Stimulated activated naive CD4-positive, alpha-beta T cell treated with Interleukin-2 at 50 U/mL for 16 hours (primary cell): ENCODE data around the gene ITPR1.

Experiments
- DNase-seq: peaks from one replicate; lab custom pipeline; 2025; lab: John Stamatoyannopoulos, UW

ITPR1 gene

GRCh38 chr3:4491855-4492207, 1.3 kb upstream of the ITPR1 start:
- DNase-seq = no peak

GRCh38 chr3:4492208-4493013, 737 bp upstream of the ITPR1 start:
- DNase-seq = peak; percentile 37

- DNase-seq = no peak
Measured at GRCh38 chr3:4493941-4494894, 1.1 kb downstream of the ITPR1 start.

- DNase-seq = no peak
Measured at GRCh38 chr3:4494895-4495264, 1.7 kb downstream of the ITPR1 start.

- DNase-seq = no peak
Measured at GRCh38 chr3:4495294-4496086, 2.3 kb downstream of the ITPR1 start.

GRCh38 chr3:4496087-4496452, 2.9 kb downstream of the ITPR1 start:
- DNase-seq = no peak

- DNase-seq = no peak
Measured at GRCh38 chr3:4497005-4497692, 4.0 kb downstream of the ITPR1 start.

GRCh38 chr3:4497843-4498324, 4.7 kb downstream of the ITPR1 start:
- DNase-seq = no peak

GRCh38 chr3:4498446-4498845, 5.3 kb downstream of the ITPR1 start:
- no peak for DNase-seq

GRCh38 chr3:4501437-4501836, 8.3 kb downstream of the ITPR1 start:
- no peak for DNase-seq

- no peak for DNase-seq
Measured at GRCh38 chr3:4501927-4502326, 8.8 kb downstream of the ITPR1 start.

- DNase-seq = no peak
Measured at GRCh38 chr3:4503050-4503449, 9.9 kb downstream of the ITPR1 start.

- DNase-seq = no peak
Measured at GRCh38 chr3:4504340-4505261, 11.5 kb downstream of the ITPR1 start.

GRCh38 chr3:4505688-4506558, 12.8 kb downstream of the ITPR1 start:
- DNase-seq = no peak

GRCh38 chr3:4506559-4507023, 13.4 kb downstream of the ITPR1 start:
- no peak for DNase-seq

GRCh38 chr3:4507024-4507596, 14.0 kb downstream of the ITPR1 start:
- no peak for DNase-seq

GRCh38 chr3:4508048-4508981, 15.2 kb downstream of the ITPR1 start:
- DNase-seq = no peak

GRCh38 chr3:4509043-4509442, 15.9 kb downstream of the ITPR1 start:
- DNase-seq = no peak
